Measurements from ENCODE around the gene VKORC1L1.
A peak's percentile ranks its signal among the peaks of the same experiment; 100 is the strongest.
"Not testable (repeated sequence)": the region's sequence is repeated elsewhere in the genome, so short reads cannot be mapped to it uniquely, and the experiment has no call there.

VKORC1L1 gene

DNA sequence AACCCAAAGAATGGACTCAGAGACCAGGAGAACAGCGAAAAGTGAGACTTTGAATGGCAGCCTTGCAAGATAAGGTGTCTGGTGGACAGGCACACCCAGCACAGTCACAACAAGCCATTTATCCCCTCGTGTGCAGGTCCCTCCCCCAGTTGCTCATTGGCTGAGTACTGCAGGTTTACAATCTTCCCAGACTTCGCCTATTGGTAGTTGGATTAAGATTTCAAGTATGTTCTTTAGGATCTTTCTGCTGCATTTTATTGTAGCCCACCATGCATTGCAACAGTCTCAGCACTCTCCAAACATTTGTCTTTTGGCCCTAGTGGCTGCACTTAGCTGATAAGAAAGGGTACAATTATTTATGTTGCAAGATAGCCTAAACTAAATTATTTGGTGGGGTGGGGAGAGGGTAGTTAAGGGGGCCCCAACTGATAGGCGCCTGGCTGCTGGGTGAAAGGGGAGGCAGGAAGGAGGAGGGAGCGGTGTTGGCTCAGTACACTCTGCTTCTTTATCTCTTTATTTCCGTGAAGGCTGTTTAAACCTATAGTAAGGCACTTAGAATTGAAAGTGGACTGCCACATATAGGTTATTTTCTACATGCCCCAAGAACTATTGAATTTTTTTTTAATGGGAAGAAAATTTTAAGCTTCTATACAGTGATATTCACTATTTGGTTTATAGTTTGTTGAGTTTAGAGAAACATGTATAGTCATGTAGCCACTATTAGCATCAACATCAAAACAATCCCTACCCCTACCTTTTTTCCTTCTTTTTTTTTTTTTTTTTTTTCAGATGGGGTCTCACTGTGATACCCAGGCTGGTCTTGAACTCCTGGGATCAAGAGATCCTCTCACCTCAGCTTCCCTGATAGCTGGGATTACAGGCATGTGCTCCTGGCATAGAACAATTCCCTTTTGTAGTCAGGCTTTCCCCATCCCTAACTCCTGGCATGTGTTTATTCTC, 54.9 kb downstream of the VKORC1L1 start:
- H3K27ac ChIP-seq, result no peak overlapping the region
- no peak for DNase-seq (ENCODE audit: low read depth, low spot score)

DNA sequence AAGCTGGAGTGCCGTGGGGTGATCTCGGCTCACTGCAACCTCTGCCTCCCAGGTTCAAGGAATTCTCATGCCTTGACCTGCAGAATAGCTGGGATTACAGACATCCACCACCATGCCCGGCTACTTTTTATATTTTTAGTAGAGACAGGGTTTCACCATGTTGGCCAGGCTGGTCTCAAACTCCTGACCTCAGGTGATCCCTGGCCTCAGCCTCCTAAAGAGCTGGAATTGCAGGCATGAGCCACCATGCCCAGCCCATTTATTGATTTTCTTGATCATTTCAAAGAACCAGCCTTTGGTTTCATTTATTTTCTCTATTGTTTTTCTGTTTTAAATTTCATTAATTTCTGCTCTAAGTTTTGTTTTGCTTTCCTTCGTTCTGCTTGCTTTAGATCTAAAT, 58.8 kb downstream of the VKORC1L1 start:
- no peak overlapping the region for H3K27ac ChIP-seq
- no peak for DNase-seq (ENCODE audit: low read depth, low spot score)

DNA sequence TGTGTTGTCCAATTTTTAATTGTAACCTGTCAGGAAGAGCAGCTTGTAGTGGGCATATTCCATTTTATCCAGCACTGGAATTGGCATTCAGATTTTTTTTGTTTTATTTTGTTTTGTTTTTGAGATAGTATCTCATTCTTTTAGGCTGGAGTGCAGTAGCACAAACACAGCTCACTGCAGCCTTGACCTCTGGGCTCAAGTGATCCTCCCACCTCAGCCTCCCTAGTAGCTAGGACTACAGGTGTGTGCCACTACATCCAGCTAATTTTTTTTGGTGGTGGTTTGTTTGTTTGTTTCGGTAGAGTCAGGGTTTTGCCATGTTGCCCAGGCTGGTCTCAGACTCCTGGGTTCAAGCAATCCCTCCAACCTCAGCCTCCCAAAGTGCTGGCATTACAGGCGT, 64.4 kb downstream of the VKORC1L1 start:
- no peak overlapping the region for H3K27ac ChIP-seq

DNA sequence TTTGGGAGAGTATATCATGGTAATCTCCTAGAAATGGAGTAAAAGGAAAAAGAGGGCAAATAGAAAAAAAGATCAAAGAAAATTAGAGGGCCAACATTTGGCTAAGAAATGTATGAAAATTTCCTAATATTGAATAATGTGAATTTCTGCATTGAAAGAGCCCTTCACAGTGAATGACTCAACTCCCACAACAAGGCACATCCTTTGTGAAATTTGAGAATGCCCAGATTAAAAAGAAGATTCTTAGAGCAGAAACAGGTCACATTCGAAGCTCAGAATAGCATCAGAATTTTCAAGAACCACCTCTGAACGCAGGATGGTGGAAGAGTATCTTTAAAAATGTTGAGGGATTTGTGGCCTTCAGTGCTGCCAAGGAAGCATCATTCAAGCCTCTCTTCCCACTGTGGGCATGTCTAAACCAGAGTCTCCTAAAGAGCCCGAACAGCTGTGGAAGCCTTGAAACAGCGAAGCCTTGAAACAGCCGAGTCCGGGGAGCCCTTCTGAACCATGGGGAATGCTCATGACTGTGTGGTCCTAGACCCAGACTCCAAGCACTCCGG, 65.5 kb downstream of the VKORC1L1 start:
- no peak for DNase-seq (ENCODE audit: low read depth, low spot score)
- H3K27ac ChIP-seq, result no peak overlapping the region

More for the DNA sequence above, 64.4 kb downstream of the VKORC1L1 start:
- DNase-seq (ENCODE audit: low read depth, low spot score), result no peak

DNA sequence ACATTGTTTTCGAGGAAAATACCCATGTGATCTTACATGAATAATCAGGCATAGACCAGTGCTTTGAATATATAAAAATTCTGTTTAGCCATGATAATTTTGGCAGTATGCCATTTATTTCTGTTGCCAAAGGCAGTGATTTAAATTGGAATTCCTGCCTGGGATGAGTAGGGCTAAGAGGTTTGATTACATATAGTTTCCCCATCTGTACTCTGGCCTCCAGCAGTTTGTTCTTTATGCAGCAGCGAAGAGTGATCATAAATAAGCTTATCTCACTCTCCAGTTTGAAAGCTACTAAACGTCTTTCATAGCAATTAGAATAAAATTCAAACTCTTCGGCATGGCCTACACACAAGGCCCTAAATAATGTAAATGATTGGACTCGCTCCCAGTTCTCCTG, 72.9 kb downstream of the VKORC1L1 start:
- not testable (repeated sequence) for DNase-seq (ENCODE audit: low read depth, low spot score); H3K27ac ChIP-seq

DNA sequence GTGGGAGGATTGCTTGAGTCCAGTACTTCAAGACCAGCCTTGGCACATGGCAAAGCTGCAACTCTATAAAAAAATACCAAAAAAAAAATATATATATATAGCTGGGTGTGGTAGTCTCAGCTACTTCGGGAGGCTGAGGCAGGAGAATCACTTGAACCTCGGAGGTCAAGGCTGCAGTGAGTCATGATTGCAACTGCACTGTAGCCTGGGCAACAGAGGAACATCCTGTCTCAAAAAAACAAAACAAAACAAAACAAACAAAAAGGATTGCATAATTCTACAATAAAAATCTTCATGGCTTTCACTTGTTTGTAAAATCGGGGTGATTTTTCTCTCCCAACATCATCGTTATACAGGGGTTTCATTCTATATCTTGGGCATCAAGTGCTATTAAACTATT, 74.0 kb downstream of the VKORC1L1 start:
- DNase-seq (ENCODE audit: low read depth, low spot score), result no peak
- no peak overlapping the region for H3K27ac ChIP-seq

DNA sequence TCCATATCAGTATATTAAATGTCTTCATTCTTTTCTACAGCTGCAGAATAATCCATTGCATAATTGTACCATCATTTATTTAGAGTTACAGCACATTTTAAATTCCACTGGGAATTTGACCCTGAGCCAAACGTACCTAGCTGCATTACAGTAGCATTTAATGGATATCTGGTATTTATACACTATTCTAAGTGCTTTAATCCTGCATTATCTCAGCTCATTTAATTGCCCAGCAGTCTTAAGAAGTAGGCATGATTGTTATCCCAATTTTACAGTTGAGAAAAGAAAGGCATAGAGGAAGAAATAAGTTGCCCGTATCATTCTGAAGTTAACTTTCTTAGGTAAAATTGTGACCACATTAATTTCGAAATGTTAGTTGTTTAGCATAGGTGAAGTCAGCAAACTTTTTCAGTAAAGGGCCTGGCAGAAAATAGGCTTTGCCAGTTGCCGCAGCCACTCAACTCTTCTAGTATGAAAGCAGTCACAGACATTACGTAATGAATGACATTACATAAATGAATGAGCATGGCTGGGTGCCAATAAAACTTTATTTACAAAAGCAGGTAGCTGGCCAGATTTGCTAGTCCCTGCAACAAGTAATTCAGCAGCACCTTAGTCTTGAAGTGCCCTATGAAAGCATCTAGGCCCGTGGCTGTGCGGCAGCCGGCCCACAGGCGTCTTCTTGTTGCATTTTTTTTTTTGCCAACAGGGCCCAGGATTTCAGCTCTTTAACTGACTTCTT, 79.1 kb downstream of the VKORC1L1 start:
- peak; percentile 24 for DNase-seq (ENCODE audit: low read depth, low spot score)
- H3K27ac ChIP-seq, result no peak overlapping the region

DNA sequence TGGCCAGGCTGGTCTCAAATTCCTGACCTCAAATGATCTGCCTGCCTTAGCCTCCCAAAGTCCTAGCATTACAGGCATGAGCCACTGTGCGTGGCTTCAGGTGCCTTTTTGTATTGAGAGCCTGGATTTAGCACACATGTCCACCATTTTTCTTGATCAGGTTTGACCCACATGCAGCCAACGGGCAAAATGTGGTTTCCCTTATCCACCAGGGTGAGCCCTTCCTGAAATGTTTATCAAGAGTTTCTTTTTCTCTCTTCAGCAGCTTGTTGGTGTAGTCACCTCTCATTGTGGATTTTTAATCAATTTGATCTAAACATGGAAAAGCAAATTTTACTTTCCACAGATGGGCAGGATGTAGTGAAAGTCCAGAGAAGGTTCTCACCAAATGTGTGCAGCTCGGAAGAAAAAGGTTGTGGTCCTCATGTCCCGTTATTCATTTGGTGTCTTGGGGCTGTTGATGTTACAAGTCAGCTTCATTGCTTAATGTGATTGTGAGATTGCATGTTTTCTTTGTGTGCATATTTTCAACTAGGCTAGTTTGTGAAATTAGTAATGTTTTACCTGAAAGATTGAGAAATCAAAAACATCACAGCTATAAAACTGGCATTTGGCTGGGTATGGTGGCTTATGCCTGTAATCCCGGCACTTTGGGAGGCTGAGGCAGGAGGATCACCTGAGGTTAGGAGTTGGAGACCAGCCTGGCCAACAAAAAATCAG, 80.3 kb downstream of the VKORC1L1 start:
- no peak for DNase-seq (ENCODE audit: low read depth, low spot score)
- H3K27ac ChIP-seq, result no peak overlapping the region

DNA sequence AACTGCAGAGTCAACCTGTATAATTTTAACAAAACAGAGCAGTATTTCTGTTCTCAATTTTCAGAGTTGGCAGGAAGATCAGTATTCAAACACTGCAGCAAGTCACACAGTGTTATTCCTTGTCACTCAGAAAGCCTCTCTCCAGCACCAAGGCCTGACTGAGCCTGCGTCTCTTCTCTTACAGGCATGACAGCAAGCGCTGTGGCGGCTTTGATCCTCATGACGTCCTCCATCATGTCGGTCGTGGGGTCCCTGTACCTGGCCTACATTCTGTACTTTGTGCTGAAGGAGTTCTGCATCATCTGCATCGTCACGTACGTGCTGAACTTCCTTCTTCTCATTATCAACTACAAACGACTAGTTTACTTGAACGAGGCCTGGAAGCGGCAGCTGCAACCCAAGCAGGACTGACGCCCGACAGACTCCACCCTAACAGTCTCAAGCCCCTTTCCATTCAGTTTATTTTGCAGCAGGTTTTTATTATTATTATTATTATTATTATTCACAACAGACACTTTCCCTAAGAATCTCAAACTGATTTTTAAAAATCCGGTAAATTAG, 81.1 kb downstream of the VKORC1L1 start:
- H3K27ac ChIP-seq, result no peak overlapping the region
- DNase-seq (ENCODE audit: low read depth, low spot score), result no peak

DNA sequence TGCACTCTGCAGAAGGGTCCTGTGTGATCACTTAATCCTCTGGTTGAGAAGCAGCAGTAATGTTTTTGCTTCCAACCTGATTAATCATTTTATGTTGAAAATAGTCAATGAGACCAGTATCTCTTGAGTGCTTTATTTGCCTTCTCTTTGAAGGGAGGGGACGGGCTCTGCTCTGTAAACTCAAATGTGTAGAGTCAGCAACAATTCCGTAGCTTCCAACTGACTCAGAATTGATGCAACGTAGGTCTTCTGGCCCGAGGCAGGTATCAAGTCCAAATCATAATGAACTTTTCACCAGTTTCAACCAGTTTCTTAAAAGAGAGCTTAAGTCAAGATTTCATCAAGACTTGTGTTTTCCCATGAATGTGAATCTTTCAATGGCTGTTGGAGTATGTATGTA, 82.8 kb downstream of the VKORC1L1 start:
- no peak overlapping the region for H3K27ac ChIP-seq
- DNase-seq (ENCODE audit: low read depth, low spot score), result no peak

DNA sequence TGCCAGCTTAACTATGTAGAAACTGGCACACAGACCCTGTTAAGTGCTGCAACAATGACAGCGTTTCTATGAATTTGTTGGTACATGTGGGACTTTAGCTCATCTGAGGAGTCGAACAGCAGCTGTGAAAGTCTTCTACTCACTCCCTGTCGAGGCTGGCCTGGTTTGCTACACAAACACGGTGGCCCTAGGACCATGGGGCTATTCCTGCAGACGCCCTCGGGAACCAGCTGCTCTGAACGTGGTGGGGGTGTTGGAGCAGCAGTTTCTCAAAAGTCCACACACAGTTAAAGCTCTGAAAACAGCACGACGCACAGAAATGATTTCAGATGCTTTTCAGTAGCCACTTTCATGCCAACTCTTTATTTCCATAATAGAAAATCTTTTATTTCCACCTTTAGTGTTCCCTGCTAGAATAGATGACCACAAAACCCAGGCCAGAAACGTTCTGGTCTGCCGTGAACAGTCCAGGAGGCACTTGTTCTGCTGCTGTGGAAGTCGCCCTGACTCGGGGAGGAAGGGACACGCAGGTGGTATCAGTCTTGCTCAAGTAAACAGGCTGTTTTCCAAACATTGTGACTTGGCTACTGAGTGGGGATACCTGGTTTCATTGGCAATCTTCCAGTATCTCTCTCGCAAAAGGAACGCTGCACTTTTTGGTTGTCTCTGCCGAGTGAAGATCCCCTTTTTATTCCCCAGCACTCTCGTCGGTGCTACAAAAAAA, 87.6 kb downstream of the VKORC1L1 start:
- H3K27ac ChIP-seq, result no peak overlapping the region
- no peak for DNase-seq (ENCODE audit: low read depth, low spot score)

DNA sequence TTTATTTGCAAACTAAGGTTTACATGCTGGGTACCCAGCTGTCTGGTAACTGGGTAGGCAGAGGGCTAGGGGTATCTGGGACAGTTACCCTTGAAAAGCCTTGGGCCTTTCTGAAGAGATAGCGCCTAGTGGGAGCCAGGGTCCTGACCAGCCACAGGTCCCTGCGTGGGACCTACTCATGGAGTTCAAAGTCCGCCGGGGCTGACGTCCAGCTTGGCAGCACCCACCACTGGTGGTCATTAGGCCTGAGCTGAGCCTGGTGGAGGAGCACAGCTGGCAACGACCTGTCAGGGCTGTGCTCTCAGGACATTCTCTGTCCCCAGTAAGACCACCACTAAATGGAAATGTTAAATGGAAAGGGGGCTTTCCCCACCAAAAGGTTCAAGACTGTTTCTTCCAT, 89.2 kb downstream of the VKORC1L1 start:
- no peak overlapping the region for H3K27ac ChIP-seq
- DNase-seq (ENCODE audit: low read depth, low spot score), result no peak

DNA sequence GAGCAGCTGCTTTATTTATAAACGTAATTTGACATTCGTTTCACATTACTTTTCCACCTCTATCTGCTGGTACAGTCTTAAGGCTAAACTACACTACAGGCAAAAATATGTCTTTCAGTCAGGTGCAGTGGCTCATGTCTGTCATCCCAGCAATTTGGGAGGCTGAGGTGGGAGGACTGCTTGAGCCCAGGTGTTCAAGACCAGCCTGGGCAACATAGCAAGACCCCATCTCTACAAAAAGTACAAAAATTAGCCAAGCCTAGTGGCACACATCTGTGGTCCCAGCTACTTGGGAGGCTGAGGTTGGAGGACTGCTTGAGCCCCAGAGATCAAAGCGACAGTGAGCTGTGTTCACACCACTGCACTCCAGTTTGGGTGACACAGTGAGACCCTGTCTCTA, 91.8 kb downstream of the VKORC1L1 start:
- not testable (repeated sequence) for H3K27ac ChIP-seq; DNase-seq (ENCODE audit: low read depth, low spot score)

DNA sequence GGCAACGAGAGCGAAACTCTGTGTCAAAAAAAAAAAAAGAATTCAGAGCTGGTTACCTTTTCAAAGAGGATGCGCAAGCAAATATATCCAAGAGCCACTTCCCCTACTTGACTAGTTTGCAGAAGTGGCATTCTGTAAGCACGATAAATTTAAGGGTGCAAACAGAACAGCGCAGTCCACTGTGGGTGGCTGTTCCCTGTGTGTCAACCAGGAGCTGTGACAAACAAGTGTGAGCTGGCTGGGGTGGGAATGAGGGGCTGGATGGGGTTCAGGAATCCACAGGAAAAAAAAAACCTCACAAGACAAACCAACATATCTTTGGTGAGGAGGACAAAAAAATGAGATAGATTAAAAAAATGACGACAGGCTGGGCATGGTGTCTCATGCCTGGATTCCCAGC, 93.3 kb downstream of the VKORC1L1 start:
- H3K27ac ChIP-seq, result no peak overlapping the region
- no peak for DNase-seq (ENCODE audit: low read depth, low spot score)

DNA sequence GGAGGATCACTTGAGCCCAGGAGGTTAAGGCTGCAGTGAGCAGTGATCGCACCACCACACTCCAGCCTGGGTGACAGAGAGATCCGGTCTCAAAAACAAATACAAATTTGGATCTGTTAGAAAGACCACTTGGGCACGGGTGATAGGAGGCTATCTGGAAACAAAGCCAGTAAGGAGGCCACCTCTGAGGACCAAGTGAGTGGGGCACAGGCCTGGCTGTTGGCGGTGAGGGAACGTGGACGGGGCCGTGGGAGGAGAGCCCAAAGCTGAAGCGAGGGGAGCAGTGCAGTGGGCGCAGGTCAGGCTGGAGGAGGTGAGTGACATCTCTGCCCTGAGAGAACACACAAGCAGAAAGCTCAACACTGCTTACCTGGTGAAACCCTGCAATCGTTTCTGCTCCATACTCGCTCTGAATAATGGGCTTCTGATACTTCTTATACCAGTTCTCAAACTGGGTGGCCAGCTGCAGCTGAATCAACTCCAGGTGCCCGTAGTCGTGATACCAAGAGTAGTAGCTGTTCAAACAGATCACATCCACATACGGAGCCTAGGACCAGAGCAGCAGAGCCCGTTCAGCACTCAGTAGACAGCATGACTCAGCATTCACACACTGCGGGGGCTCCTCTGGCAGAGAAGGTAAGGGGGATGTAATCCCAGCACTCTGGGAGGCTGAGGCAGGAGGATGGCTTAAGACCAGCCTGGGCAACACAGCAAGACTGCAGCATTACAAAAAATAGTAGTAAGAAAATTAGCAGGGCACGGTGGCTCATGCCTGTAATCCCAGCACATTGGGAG, 94.7 kb downstream of the VKORC1L1 start:
- H3K27ac ChIP-seq, result no peak overlapping the region
- DNase-seq (ENCODE audit: low read depth, low spot score), result no peak

DNA sequence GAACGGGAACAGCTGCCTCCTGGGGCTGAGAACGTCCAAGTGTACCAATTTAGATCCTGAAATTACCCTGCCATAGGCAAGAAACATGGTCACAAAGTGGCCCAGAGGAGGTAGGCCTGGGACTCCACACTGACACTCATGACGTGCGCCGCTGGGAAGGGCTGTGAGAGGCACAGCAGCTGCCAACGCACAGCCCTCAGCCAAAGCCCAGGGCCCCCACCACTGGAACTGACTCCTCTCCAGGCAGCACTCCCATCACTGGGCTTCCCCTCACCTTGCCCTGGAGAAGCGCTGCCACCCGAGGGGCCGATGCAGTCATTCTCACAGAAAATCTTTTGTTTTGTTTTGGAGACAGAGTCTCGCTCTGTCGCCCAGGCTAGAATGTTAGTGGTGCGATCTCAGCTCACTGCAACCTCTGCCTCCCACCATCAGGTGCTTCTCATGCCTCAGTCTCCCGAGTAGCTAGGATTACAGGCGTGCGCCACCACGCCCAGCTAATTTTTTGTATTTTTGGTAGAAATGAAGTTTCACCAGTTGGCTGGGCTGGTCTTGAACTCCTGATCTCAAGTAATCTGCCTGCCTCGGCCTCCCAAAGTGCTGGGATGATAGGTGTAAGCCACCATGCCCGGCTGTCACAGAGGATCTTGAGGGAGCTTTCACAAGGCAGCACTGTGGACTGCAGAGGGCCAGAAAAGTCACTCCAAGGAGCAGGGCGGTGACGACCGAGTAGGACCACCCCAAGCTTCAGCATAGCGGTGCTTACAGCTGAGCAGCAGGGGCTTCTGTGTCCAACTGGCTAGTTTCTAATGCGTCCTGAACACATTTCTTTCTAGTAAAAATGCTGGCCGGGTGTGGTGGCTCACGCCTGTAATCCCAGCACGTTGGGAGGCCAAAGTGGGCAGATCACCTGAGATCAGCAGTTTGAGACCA, 95.6 kb downstream of the VKORC1L1 start:
- no peak overlapping the region for H3K27ac ChIP-seq
- DNase-seq (ENCODE audit: low read depth, low spot score), result no peak

DNA sequence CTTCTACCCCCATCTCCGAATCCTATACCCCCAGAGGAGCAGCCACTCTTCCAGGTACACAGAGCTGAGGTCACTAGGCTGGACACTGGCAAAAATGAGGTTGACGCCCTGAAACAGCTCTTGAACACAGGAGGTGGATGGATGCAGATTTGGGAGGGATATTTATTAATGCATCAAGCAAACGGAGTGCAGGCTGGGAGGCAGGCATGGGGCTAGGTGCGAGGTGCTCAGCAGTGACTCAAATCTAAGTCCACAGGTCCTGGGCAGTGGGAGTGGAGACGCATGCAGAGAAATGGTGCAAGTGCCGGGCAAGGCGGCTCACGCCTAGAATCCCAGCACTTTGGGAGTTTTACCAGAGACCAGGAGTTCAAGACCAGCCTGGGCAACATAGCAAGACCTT, 98.1 kb downstream of the VKORC1L1 start:
- no peak for DNase-seq (ENCODE audit: low read depth, low spot score)
- no peak overlapping the region for H3K27ac ChIP-seq

DNA sequence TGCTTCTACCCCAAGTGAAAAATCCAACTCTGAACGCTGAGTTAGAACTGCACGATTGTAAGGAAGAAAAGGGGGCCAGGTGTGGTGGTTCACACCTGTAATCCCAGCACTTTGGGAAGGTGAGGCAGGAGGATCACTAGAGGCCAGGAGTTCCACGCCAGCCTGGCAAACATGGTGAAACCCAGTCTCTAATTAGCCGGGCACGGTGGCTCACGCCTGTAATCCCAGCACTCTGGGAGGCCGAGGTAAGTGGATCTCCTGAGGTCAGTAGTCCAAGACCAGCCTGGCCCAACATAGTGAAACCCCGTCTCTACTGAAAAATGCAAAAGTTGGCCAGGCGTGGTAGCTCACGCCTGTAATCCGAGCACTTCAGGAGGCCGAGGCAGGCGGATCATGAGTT, 100.1 kb downstream of the VKORC1L1 start:
- DNase-seq (ENCODE audit: low read depth, low spot score), result no peak
- H3K27ac ChIP-seq, result no peak overlapping the region
